ENCODE measurements around the gene SLC6A19.

GRCh38 chr5:1203311-1203967, 2.0 kb downstream of the SLC6A19 start:
- TF ChIP-seq CTCF (IDR thresholded peaks at IDR 0.05) (no peak), POLR2A (IDR thresholded peaks at IDR 0.05) (no peak), POLR2AphosphoS5 (IDR thresholded peaks at IDR 0.05) (no peak)

Measured in prostate gland (tissue), 2 donors.